Breast epithelium (tissue), 4 donors: ENCODE results near the gene TMEM176B. TPM values are rescaled to one million over a fixed set of nuclear protein-coding genes. Genes with fewer than 3 reads are reported as not detected.

ENCODE experiments used
- DNase-seq, 2 donors: peaks; one replicate each; pipeline ENCODE4 v3.0.0-alpha.2; 2019; ENCODE audit warnings: low spot score in 2 of 2
- H3K27ac ChIP-seq, 2 donors: fragments of 200-600 bp; sonication (generic) in 1 of 2; one replicate each; pipeline ENCODE4 v1.5.1; 2016 to 2019; ENCODE audit warnings: mild to moderate bottlenecking in 1 of 2
- H3K27me3 ChIP-seq, 2 donors: fragments of 200-600 bp; sonication (generic) in 1 of 2; one replicate each; pipeline versions ENCODE4 v1.5.1 to v1.6.0; 2017 to 2019; ENCODE audit warnings: control low read depth in 1 of 2, mild to moderate bottlenecking in 1 of 2
- H3K36me3 ChIP-seq: fragments of 200-600 bp; one replicate; pipeline ENCODE4 v1.5.1; 2019
- H3K4me1 ChIP-seq, 2 donors: fragments of 200-600 bp; sonication (generic); one replicate each; pipeline ENCODE4 v1.5.1; 2016 to 2019; ENCODE audit warnings: control low read depth in 1 of 2
- H3K4me3 ChIP-seq, 3 donors: fragments of 200-600 bp; sonication (generic); 1 replicate in 2 of 3; 2 replicates in 1 of 3; pipeline ENCODE4 v1.5.1; 2016 to 2019; ENCODE audit warnings: mild to moderate bottlenecking in 3 of 3, moderate library complexity in 2 of 3
- H3K9me3 ChIP-seq, 2 donors: fragments of 200-600 bp; sonication (generic) in 1 of 2; one replicate each; pipeline ENCODE4 v1.5.1; 2016 to 2019; ENCODE audit warnings: control low read depth in 1 of 2
- CTCF ChIP-seq, 3 donors: fragments of 450-650 bp; IDR thresholded peaks; one replicate each; pipeline ENCODE4 v1.5.1; 2016 to 2017; ENCODE audit warnings: antibody characterized with exemption in 3 of 3, mild to moderate bottlenecking in 3 of 3, moderate library complexity in 3 of 3
- POLR2A ChIP-seq: fragments of 450-650 bp; IDR thresholded peaks from one replicate; pipeline ENCODE4 v1.6.1; 2016; ENCODE audit warnings: antibody characterized with exemption, mild to moderate bottlenecking, moderate library complexity
- POLR2AphosphoS5 ChIP-seq, 3 donors: sonication (generic); formaldehyde crosslinking; IDR thresholded peaks; one replicate each; pipeline ENCODE4 v1.6.1; 2017; ENCODE audit warnings: antibody characterized with exemption in 3 of 3
- intact Hi-C: fragments of 100-400 bp; cut with DNase I; formaldehyde crosslinking; loops from one replicate; pipeline ENCODE4 v1.15.1; 2023; ENCODE audit warnings: low total_unique reads
- total RNA-seq, 3 donors: library from RNA; depleted of rRNA; stranded (reverse); fragments of >200 nt; gene quantifications; one replicate each; pipeline ENCODE4 v1.1.0, GENCODE V29; 2016

The TMEM176B gene
- total RNA-seq, 3 donors from 2014 or later = 49.1 to 105 (median 75.5) TPM

GRCh38 chr7:150790416-150791075, 9.6 kb downstream of the TMEM176B start:
- TF ChIP-seq POLR2AphosphoS5 (IDR thresholded peaks at IDR 0.05) = no peak
- no peaks in the 10 kb centered on the region for H3K4me1 ChIP-seq
- H3K4me3 ChIP-seq = no peak overlapping the region
- H3K36me3 ChIP-seq = no peaks in the 10 kb centered on the region
- no peak overlapping the region for H3K27ac ChIP-seq
- intact Hi-C loops = loop anchor here (10.0 kb wide), 1 partner anchor 384 kb away; no protein-coding TSS in a partner anchor
- DNase-seq = no peak
- H3K27me3 ChIP-seq = no peaks in the 10 kb centered on the region
- H3K9me3 ChIP-seq = no peaks in the 10 kb centered on the region

GRCh38 chr7:150788474-150789269, 11.5 kb downstream of the TMEM176B start:
- Histone ChIP-seq H3K27me3 (no peaks in the 10 kb centered on the region), H3K4me1 (no peaks in the 10 kb centered on the region), H3K27ac (peak overlapping the region; percentile 75 to 90), H3K9me3 (no peaks in the 10 kb centered on the region), H3K4me3 (no peak overlapping the region), H3K36me3 (no peaks in the 10 kb centered on the region)
- no peak for DNase-seq
- intact Hi-C loops = no loop called here
- TF ChIP-seq POLR2AphosphoS5 (IDR thresholded peaks at IDR 0.05) (peak in 1 of 3 donors; percentile 23), POLR2A (no peak)

- peak overlapping the region; percentile 75 to 90 for H3K27ac ChIP-seq
- DNase-seq = no peak
- intact Hi-C loops = no loop called here
- no peaks in the 10 kb centered on the region for H3K9me3 ChIP-seq
- no peak overlapping the region for H3K4me3 ChIP-seq
- no peaks in the 10 kb centered on the region for H3K27me3 ChIP-seq
- H3K36me3 ChIP-seq = no peaks in the 10 kb centered on the region
- TF ChIP-seq CTCF (IDR thresholded peaks at IDR 0.05) (no peak), POLR2A (no peak), POLR2AphosphoS5 (IDR thresholded peaks at IDR 0.05) (no peak)
- no peaks in the 10 kb centered on the region for H3K4me1 ChIP-seq
Measured at GRCh38 chr7:150787321-150788281, 12.6 kb downstream of the TMEM176B start.

GRCh38 chr7:150784954-150785353, 15.2 kb downstream of the TMEM176B start:
- H3K27ac ChIP-seq = peak overlapping the region in 1 of 2 donors; percentile 84
- no peak for TF ChIP-seq POLR2A
- TF ChIP-seq CTCF (IDR thresholded peaks at IDR 0.05) = no peak
- TF ChIP-seq POLR2AphosphoS5 (IDR thresholded peaks at IDR 0.05) = no peak

DNA sequence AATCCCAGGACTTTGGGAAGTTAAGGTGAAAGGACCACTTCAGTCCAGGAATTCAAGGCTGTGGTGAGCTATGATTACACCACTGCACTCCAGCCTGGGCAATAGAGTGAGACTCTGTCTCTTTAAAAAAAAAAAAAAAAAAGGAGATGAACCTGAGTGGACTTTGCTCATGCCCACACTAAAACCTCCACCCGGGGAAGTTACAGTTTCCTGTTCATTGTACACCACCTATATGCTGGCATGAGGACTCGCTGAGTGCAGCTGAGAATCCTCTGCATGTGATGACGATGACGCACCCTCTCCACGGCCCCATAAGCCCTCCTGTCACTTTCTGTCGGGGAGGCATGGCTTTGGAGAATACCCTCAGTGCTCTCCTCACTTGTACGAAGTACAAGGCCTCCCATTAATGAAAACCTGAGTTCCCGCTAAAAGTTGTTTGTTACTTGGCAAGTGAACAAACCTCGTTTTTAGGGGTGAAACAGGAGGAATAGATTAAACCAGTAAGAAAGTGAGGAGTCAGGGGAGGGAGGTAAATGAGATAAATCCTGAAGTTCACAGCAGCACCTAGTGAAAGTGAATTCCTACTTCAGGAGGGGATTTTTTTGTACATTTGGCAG, 15.9 kb downstream of the TMEM176B start:
- Histone ChIP-seq H3K27ac (peak overlapping the region in 1 of 2 donors; percentile 23), H3K9me3 (no peaks in the 10 kb centered on the region), H3K27me3 (no peaks in the 10 kb centered on the region), H3K36me3 (no peaks in the 10 kb centered on the region), H3K4me1 (no peaks in the 10 kb centered on the region), H3K4me3 (no peak overlapping the region)
- DNase-seq = no peak
- intact Hi-C loops = no loop called here
- TF ChIP-seq CTCF (IDR thresholded peaks at IDR 0.05) = no peak
- no peak for TF ChIP-seq POLR2A
- no peak for TF ChIP-seq POLR2AphosphoS5 (IDR thresholded peaks at IDR 0.05)

More at GRCh38 chr7:150784954-150785353, 15.2 kb downstream of the TMEM176B start:
- H3K27me3 ChIP-seq = no peaks in the 10 kb centered on the region
- no peak for DNase-seq
- H3K4me3 ChIP-seq = no peak overlapping the region
- H3K4me1 ChIP-seq = no peaks in the 10 kb centered on the region
- intact Hi-C loops = no loop called here
- no peaks in the 10 kb centered on the region for H3K9me3 ChIP-seq
- H3K36me3 ChIP-seq = no peaks in the 10 kb centered on the region
